HG03460 (cell line): ENCODE results near the gene ITGB5.

Experiments
- ATAC-seq: cut with Tn5 transposase; IDR thresholded peaks from one replicate; pipeline ENCODE4 v1.9.1; 2021; ENCODE audit not compliant: unreplicated experiment

ITGB5 gene

GRCh38 chr3:124867511-124867910 is 19.7 kb downstream of the ITGB5 start:
- ATAC-seq: no peak

GRCh38 chr3:124862006-124862405 is 25.2 kb downstream of the ITGB5 start:
- no peak for ATAC-seq

GRCh38 chr3:124861041-124861440 is 26.1 kb downstream of the ITGB5 start:
- ATAC-seq: no peak

- no peak for ATAC-seq
Measured at GRCh38 chr3:124860599-124860998, 26.6 kb downstream of the ITGB5 start.

- ATAC-seq: no peak
Measured at GRCh38 chr3:124859025-124859424, 28.1 kb downstream of the ITGB5 start.

- ATAC-seq: no peak
Measured at GRCh38 chr3:124858275-124858674, 28.9 kb downstream of the ITGB5 start.

GRCh38 chr3:124856677-124857076 is 30.5 kb downstream of the ITGB5 start:
- no peak for ATAC-seq

GRCh38 chr3:124854009-124854408 is 33.2 kb downstream of the ITGB5 start:
- ATAC-seq: no peak

- ATAC-seq: no peak
Measured at GRCh38 chr3:124853446-124853845, 33.7 kb downstream of the ITGB5 start.

GRCh38 chr3:124851905-124852304 is 35.3 kb downstream of the ITGB5 start:
- ATAC-seq: no peak

- no peak for ATAC-seq
Measured at GRCh38 chr3:124851136-124851535, 36.0 kb downstream of the ITGB5 start.

GRCh38 chr3:124850633-124851032 is 36.5 kb downstream of the ITGB5 start:
- no peak for ATAC-seq

GRCh38 chr3:124850212-124850611 is 37.0 kb downstream of the ITGB5 start:
- ATAC-seq: no peak

GRCh38 chr3:124848300-124848699 is 38.9 kb downstream of the ITGB5 start:
- ATAC-seq: no peak

- ATAC-seq: no peak
Measured at GRCh38 chr3:124847863-124848262, 39.3 kb downstream of the ITGB5 start.

- ATAC-seq: no peak
Measured at GRCh38 chr3:124847051-124847450, 40.1 kb downstream of the ITGB5 start.

- ATAC-seq: no peak
Measured at GRCh38 chr3:124846189-124846588, 41.0 kb downstream of the ITGB5 start.

- no peak for ATAC-seq
Measured at GRCh38 chr3:124845406-124845805, 41.8 kb downstream of the ITGB5 start.

- no peak for ATAC-seq
Measured at GRCh38 chr3:124843506-124844177, 43.5 kb downstream of the ITGB5 start.

GRCh38 chr3:124843047-124843446 is 44.1 kb downstream of the ITGB5 start:
- no peak for ATAC-seq

- ATAC-seq: no peak
Measured at GRCh38 chr3:124841517-124841916, 45.6 kb downstream of the ITGB5 start.

- ATAC-seq: no peak
Measured at GRCh38 chr3:124840331-124840730, 46.8 kb downstream of the ITGB5 start.

- ATAC-seq: no peak
Measured at GRCh38 chr3:124839896-124840295, 47.3 kb downstream of the ITGB5 start.
